GM12878 (cell line): ENCODE data around the gene ACOT13.

Experiments used
- CREB1 ChIP-seq: IDR thresholded peaks from 2 replicates; pipeline ENCODE4 v1.6.1; 2012; ENCODE audit warnings: low read depth, mild to moderate bottlenecking, inconsistent platforms
- FOS ChIP-seq: IDR thresholded peaks from 3 replicates; pipeline ENCODE4 v1.6.1; 2011; ENCODE audit warnings: borderline replicate concordance; ENCODE audit not compliant: insufficient read length; ENCODE audit errors: extremely low read depth
- FOXM1 ChIP-seq: IDR thresholded peaks from 2 replicates; pipeline ENCODE4 v1.6.1; 2012; ENCODE audit warnings: low read depth, mild to moderate bottlenecking, inconsistent platforms, low read length, moderate library complexity
- JUNB ChIP-seq: IDR thresholded peaks from 2 replicates; pipeline ENCODE4 v1.6.1; 2016; ENCODE audit warnings: antibody characterized with exemption, mild to moderate bottlenecking
- KDM1A ChIP-seq: fragments of 200-600 bp; sonication (generic); IDR thresholded peaks from 2 replicates; pipeline ENCODE4 v1.6.1; 2016; ENCODE audit warnings: borderline replicate concordance
- POLR2AphosphoS5 ChIP-seq: IDR thresholded peaks from 2 replicates; pipeline ENCODE4 v1.6.1; 2011; ENCODE audit warnings: mild to moderate bottlenecking, low read length, inconsistent platforms
- TAF1 ChIP-seq: IDR thresholded peaks from 2 replicates; pipeline ENCODE4 v1.6.1; 2011; ENCODE audit warnings: mild to moderate bottlenecking, low read depth, low read length, borderline replicate concordance
- TF ChIP-seq, protein P1 (sequence below), 3 experiments: IDR thresholded peaks in 2 of 3; conservative IDR thresholded peaks in 1 of 3; 2 replicates each; pipeline ENCODE4 v1.5.1; 2011; ENCODE audit warnings: low read depth in 3 of 3, low read length in 3 of 3, mild to moderate bottlenecking in 3 of 3, control low read depth in 2 of 3, moderate library complexity in 2 of 3, inconsistent platforms in 1 of 3, mixed read lengths in 1 of 3; ENCODE audit not compliant: control insufficient read depth in 2 of 3, insufficient read depth in 1 of 3; ENCODE audit errors: extremely low read depth in 1 of 3
- TF ChIP-seq, protein P2 (sequence below): fragments of 450-650 bp; IDR thresholded peaks from 2 replicates; pipeline ENCODE4 v1.6.1; 2016; ENCODE audit warnings: mild to moderate bottlenecking, moderate library complexity, borderline replicate concordance

DNA sequence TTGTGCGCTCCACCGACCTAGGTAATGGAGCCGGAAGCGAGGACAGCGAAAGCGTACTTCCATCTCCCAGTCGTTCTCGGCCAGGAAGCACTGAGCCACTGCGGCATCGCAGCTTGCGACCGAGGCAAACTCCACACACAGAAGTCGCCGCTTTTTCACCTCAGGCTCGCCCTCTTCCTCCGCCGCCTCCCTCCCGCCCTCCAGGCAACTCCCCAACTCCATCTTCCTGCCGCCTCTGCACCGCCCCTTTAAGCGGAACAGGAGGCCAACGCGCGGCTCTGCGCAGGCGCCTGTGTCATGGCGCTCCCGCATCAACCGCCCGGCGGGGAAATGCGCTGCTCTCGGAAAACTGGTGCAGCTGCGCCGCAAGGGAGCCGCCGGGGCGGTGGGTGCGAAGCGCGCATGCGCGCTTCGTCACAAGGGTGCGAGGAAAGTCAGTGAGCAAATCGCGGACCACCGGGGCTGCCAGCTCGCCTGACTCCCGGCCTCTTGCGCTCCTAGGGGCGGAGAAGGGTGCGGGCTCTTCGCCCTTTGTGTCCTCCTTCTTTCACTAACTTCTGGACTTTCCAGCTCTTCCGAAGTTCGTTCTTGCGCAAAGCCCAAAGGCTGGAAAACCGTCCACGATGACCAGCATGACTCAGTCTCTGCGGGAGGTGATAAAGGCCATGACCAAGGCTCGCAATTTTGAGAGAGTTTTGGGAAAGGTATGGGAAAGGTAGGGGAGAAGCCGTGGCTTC lies at the start of gene ACOT13, which contains the start of gene TDP2:
- TF ChIP-seq, protein P1, sequence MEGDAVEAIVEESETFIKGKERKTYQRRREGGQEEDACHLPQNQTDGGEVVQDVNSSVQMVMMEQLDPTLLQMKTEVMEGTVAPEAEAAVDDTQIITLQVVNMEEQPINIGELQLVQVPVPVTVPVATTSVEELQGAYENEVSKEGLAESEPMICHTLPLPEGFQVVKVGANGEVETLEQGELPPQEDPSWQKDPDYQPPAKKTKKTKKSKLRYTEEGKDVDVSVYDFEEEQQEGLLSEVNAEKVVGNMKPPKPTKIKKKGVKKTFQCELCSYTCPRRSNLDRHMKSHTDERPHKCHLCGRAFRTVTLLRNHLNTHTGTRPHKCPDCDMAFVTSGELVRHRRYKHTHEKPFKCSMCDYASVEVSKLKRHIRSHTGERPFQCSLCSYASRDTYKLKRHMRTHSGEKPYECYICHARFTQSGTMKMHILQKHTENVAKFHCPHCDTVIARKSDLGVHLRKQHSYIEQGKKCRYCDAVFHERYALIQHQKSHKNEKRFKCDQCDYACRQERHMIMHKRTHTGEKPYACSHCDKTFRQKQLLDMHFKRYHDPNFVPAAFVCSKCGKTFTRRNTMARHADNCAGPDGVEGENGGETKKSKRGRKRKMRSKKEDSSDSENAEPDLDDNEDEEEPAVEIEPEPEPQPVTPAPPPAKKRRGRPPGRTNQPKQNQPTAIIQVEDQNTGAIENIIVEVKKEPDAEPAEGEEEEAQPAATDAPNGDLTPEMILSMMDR (IDR thresholded peaks at IDR 0.05 in 2 of 3, conservative IDR thresholded peaks at IDR 0.05 in 1 of 3; ENCODE audit: control insufficient read depth in 2 of 3, extremely low read depth in 1 of 3, insufficient read depth in 1 of 3, low read depth in 3 of 3, low read length in 3 of 3) = peak; percentile 24 to 55 (median 51); a peak in 5 of 6 replicates
- TF ChIP-seq POLR2AphosphoS5 = peak; percentile 82
- TF ChIP-seq, protein P2, sequence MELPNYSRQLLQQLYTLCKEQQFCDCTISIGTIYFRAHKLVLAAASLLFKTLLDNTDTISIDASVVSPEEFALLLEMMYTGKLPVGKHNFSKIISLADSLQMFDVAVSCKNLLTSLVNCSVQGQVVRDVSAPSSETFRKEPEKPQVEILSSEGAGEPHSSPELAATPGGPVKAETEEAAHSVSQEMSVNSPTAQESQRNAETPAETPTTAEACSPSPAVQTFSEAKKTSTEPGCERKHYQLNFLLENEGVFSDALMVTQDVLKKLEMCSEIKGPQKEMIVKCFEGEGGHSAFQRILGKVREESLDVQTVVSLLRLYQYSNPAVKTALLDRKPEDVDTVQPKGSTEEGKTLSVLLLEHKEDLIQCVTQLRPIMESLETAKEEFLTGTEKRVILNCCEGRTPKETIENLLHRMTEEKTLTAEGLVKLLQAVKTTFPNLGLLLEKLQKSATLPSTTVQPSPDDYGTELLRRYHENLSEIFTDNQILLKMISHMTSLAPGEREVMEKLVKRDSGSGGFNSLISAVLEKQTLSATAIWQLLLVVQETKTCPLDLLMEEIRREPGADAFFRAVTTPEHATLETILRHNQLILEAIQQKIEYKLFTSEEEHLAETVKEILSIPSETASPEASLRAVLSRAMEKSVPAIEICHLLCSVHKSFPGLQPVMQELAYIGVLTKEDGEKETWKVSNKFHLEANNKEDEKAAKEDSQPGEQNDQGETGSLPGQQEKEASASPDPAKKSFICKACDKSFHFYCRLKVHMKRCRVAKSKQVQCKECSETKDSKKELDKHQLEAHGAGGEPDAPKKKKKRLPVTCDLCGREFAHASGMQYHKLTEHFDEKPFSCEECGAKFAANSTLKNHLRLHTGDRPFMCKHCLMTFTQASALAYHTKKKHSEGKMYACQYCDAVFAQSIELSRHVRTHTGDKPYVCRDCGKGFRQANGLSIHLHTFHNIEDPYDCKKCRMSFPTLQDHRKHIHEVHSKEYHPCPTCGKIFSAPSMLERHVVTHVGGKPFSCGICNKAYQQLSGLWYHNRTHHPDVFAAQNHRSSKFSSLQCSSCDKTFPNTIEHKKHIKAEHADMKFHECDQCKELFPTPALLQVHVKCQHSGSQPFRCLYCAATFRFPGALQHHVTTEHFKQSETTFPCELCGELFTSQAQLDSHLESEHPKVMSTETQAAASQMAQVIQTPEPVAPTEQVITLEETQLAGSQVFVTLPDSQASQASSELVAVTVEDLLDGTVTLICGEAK = peak; percentile 93
- TF ChIP-seq FOXM1 = no peak
- TF ChIP-seq CREB1 = peak; percentile 64; the same call in 1 of the 2 replicates
- peak; percentile 62; the same call in 1 of the 2 replicates for TF ChIP-seq TAF1
- no peak for TF ChIP-seq KDM1A
- TF ChIP-seq FOS = no peak
- TF ChIP-seq JUNB = no peak
